ENCODE measurements around the gene ATMIN.

The ATMIN gene

GRCh38 chr16:81073560-81074330 lies 38.1 kb downstream of the ATMIN start:
- TF ChIP-seq MYC (IDR thresholded peaks at IDR 0.05; ENCODE audit: low read depth, low read length) (no peak), CTCF (IDR thresholded peaks at IDR 0.05; ENCODE audit: low read depth, low read length) (no peak), POLR2A (IDR thresholded peaks at IDR 0.05; ENCODE audit: extremely low read depth, insufficient read length) (no peak)
- TF ChIP-seq, protein P1, sequence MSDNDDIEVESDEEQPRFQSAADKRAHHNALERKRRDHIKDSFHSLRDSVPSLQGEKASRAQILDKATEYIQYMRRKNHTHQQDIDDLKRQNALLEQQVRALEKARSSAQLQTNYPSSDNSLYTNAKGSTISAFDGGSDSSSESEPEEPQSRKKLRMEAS (IDR thresholded peaks at IDR 0.05; ENCODE audit: low read depth, low read length): no peak
- H3K4me3 ChIP-seq (ENCODE audit: low read depth, low read length): no peak overlapping the region
- no peak for DNase-seq (ENCODE audit: low read depth)

- peak overlapping the region; percentile 82 for H3K4me3 ChIP-seq (ENCODE audit: low read depth, low read length)
- TF ChIP-seq MYC (IDR thresholded peaks at IDR 0.05; ENCODE audit: low read depth, low read length): peak; percentile 45; the same call in 1 of the 2 replicates
- TF ChIP-seq POLR2A (IDR thresholded peaks at IDR 0.05; ENCODE audit: extremely low read depth, insufficient read length): no peak
- no peak for TF ChIP-seq CTCF (IDR thresholded peaks at IDR 0.05; ENCODE audit: low read depth, low read length)
- TF ChIP-seq, protein P1 (IDR thresholded peaks at IDR 0.05; ENCODE audit: low read depth, low read length): peak; percentile 46
- peak; percentile 85 for DNase-seq (ENCODE audit: low read depth)
Measured at GRCh38 chr16:81076566-81077075, 41.0 kb downstream of the ATMIN start.

DNA sequence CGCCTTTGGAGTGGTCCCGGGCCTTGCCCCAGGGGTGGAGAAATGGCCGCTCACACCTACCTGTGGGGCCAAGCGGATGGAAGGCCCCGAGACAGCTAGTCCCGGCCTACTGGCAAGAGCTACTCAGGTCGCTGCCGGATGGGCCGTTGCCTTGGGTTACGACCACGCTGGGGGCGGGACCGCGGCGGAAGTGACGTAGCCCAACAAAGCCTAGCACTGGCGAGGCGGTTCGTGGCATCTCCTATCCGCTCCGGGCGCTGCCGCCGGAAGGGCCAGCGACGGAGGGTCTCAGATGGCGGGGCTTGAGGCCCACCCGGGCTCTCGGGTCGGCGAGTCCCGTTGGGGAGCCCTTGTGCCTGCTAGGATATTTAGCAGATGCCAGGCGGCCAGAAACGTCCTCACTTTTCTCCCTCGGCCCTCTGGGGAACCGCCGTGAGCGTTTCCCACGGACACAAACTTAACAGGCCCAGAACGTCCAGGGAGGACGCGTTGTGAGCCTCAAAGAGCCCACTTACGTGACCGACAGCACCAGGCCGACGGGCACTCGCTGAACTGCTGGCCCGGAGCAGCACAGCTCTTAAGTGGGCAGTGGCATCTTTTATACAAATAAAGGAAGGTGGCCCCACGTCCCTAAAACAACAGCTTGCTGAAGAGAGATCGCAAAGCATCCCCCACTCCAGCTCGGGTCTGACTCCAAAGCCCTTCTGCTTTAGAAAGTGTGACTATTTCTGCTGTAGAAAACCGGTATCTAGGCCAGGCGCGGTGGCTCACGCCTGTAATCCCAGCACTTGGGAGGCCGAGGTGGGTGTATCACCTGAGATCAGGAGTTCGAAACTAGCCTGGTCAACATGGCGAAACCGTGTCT lies 41.7 kb downstream of the ATMIN start, which contains the start of gene C16orf46:
Gene C16orf46, minus strand, starts transcription at position 163 of the 865 bp plus-strand sequence. CDS start 13,283 bp downstream, outside the sequence.
- peak within 1 kb of the TSS; percentile 82 for H3K4me3 ChIP-seq (ENCODE audit: low read depth, low read length)
- peak; percentile 97 for DNase-seq (ENCODE audit: low read depth)
- TF ChIP-seq MYC (IDR thresholded peaks at IDR 0.05; ENCODE audit: low read depth, low read length) (no peak; the same call in 1 of the 2 replicates), POLR2A (IDR thresholded peaks at IDR 0.05; ENCODE audit: extremely low read depth, insufficient read length) (peak; percentile 77), CTCF (IDR thresholded peaks at IDR 0.05; ENCODE audit: low read depth, low read length) (no peak)
- TF ChIP-seq, protein P1 (IDR thresholded peaks at IDR 0.05; ENCODE audit: low read depth, low read length): peak; percentile 55

DNA sequence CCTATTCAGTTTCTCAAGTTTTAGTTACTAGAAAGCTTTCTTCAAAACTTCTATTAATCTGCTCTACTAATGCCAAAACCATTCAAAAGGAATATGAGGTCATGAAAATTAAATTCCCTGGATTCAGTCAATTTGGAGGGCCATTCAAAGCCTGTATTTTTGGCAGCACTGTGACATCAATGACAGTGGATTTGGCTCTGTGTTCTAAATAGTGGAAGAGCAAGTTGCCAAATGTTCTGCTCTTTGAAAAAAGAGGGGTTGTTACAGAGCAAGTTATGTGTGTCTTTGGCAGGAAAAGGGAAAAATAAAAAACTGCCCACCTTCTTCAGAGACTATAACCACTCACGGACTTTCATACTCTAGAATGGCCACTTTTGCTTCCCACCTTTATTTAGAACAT lies 44.6 kb downstream of the ATMIN start:
- TF ChIP-seq POLR2A (IDR thresholded peaks at IDR 0.05; ENCODE audit: extremely low read depth, insufficient read length) (no peak), MYC (IDR thresholded peaks at IDR 0.05; ENCODE audit: low read depth, low read length) (no peak), CTCF (IDR thresholded peaks at IDR 0.05; ENCODE audit: low read depth, low read length) (no peak)
- TF ChIP-seq, protein P1 (IDR thresholded peaks at IDR 0.05; ENCODE audit: low read depth, low read length): no peak
- DNase-seq (ENCODE audit: low read depth): no peak
- H3K4me3 ChIP-seq (ENCODE audit: low read depth, low read length): no peak overlapping the region

DNA sequence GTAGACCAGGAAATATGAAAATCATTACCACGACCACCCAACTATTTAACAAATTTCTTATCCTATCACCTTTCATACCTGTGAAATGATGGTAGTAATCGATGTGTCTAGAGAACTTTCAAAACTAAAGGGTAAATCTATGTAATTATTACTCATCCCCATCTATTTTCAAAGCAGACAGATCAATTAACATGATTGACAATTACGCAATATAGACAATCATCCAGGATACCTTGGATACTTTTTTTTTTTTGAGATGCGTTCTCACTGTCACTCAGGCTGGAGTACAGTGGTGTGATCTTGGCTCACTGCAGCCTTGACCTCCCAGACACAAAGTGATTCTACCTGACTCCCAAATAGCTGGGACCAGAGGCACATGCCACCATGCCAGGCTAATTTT lies 45.4 kb downstream of the ATMIN start:
- no peak overlapping the region for H3K4me3 ChIP-seq (ENCODE audit: low read depth, low read length)
- TF ChIP-seq CTCF (IDR thresholded peaks at IDR 0.05; ENCODE audit: low read depth, low read length): no peak
- no peak for TF ChIP-seq MYC (IDR thresholded peaks at IDR 0.05; ENCODE audit: low read depth, low read length)
- TF ChIP-seq, protein P1 (IDR thresholded peaks at IDR 0.05; ENCODE audit: low read depth, low read length): no peak
- no peak for TF ChIP-seq POLR2A (IDR thresholded peaks at IDR 0.05; ENCODE audit: extremely low read depth, insufficient read length)
- no peak for DNase-seq (ENCODE audit: low read depth)

Data from NB4 (cell line).